ENCODE measurements around the gene KIF6.
"Not testable (repeated sequence)": the region's sequence is repeated elsewhere in the genome, so short reads cannot be mapped to it uniquely, and the experiment has no call there.

Gene KIF6

DNA sequence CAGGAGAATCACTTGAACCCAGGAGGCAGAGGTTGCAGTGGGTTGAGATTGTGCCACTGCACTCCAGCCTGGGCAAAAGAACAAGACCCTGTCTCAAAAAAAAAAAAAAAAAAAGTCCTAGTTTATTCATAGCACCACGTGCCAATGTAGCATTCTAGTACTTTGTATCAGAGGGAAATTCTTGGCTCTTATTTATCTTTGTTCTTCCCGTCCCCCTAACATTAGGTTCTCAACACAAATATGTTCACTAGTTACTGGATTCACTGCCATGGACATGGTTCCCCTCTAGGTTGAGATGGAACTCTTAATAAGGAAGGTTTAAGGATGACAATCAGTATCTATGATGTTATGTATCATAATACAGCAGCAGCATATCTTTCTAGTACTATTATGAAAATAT, 178.5 kb downstream of the KIF6 start:
- DNase-seq: no peak

DNA sequence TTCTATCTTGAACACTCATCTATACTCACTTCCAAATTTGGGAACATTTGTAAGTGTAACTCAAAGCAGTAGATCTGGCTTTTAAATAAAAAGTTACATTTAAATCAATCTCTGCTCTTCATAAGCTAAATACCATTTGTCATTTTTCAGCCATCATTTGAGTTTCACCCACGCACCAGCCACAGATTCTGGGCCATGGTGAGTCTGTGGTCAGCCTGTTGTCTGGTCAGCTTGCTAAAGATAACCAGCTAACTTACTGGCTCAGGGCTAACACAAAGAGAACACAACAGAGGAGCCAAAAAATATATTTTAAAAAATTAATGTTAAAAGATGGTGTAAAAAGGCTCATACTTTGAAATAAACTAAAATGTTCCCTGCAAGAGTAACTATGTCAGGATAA, 181.3 kb downstream of the KIF6 start:
- no peak for DNase-seq

DNA sequence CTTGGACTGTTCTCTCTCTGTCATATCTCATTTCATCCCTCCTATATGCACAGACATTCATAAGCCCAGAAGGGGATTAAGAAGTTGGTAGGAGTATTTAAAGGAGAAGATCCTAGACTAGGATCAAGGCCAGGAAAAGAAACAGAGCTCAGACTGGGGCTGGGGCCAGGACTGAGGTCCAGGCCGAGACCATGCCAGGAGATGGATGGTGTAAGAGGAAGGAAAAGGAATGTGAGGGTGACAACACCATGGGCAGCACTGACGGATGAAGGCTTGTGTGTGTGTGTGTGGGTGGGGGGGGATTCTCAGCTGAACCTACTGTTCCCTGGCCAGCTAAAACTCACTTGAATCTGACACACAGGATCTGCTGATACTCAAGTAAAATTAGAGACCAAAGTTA, 182.1 kb downstream of the KIF6 start:
- DNase-seq: no peak

DNA sequence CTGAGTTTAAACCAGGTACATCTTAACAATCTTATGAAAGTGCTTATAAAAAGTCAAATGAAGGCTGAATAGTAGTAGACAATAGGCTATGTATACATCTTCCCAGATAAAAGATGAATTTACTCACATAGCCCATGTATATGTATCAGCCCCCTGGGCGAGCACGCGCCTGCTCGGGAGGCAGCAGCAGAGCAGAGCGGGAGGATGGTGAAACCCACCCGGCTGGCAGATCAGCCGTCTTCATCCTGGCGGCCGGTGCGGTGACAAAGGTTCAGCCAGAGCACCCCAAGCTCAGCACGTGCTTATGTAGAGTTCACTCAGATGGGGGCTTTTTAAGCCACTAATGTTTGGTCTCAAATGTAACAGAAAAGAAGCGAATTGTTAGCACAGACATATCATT, 184.8 kb downstream of the KIF6 start:
- DNase-seq: no peak

DNA sequence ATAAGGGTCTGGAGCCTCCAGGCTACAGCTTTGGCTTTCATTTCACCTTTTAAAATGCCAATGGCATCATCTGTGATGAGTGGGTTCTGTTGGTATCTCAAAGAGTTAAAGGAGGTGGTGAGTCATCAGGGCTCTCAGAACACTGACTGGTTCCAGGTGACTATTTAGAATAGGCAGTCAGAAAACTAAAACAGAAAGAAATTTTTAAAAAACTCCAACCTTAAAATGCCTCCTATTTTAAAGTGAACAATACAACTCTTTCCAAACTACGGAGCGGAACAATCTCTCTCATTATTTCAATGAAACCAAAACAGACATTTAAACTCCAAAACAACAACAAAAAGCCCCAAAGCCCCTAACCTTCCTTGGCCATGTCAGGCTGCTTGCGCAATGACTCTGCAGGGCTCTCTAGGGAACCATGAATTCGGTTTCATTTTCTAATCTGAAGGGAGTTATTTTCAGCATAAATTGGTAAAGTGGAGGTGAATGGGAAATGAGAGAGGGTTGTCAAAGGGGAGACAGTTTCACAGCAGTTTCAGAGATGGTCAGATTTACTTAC, 194.9 kb downstream of the KIF6 start:
- DNase-seq: no peak

DNA sequence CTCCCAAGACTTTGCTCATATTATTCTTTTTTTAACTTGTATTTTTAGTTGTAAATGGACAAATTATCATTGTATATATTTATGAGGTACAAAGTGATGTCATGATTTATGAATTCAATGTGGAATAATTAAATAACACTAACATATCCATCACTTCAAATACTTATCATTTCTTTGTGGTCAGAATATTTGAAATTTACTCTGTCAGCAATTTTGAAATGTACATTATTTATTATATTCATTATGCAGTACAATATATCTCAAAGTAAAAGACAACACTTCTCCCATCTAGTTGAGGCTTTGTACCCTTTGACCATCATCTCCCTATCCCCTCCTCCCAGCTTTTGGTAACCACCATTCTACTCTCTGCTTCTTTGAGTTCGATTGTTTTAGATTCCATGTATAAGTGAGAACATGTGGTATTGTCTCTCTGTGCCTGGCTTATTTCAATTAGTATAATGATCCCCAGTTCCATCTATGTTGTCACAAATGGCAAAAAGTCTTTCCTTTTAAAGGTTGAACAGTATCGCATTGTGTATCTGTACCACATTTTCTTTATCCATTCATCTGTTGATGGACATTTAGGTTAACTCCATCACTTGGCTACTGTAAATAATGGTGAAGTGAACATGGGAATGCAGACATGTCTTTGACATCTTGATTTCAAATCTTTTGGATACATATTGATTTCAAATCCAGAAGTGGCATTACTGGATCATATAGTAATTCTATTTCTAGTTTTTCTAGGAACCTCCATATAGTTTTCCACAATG, 197.2 kb downstream of the KIF6 start:
- no peak for DNase-seq

DNA sequence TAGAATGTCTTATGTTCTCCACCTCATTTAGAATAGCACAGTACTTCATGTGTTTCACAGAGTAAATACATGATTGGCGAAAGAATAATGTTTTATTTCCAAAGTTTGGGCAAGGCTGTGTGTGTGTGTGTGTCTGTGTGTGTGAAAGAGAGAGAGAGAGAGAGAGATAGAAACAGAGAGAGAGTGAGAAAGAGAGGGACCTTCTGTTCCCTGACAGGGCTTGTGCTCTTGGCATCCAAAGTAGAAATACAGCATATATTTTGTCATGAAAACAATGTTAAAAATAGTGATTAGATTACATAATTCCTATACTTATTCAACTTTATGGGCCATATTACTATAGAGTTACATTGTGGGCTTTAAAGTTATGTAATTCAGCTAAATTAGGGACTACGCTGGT, 201.2 kb downstream of the KIF6 start:
- no peak for DNase-seq

DNA sequence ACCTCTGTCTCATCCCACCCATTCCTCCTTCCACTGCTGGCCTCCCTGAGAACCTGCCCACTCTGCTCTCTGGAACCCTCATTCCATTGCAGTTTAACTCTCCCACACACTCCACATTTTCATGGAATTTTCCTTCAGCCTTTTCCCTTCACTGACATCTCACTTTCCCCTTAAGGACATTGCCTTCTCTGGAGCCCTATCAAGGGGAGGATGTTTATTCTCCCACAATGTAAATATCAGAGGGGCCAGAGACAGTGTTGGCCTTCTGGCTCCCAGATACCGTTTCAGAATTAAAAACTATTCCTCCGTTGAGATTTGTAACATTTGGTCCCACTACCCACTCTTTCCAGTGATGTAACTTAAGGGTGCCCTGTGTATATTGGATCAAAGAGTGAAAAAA, 203.2 kb downstream of the KIF6 start:
- DNase-seq: no peak

DNA sequence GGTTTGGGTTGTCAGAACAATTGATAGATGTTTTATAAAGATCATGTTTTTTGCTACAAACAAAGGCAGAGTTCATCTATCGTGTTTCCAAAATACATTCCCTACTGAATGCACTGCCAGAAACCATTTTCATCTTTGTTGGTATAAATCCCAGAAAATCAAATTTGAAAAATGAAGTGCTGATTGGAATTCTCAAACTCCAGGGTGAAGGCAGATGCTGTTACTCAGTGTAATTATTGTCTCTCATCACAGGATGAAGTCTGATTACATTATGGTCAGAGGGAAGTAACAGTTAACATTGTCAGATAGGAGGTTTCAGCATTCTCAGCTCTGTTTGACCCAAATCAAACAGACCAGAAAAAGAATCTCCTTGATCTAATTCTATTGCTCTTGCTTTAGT, 204.3 kb downstream of the KIF6 start:
- no peak for DNase-seq

DNA sequence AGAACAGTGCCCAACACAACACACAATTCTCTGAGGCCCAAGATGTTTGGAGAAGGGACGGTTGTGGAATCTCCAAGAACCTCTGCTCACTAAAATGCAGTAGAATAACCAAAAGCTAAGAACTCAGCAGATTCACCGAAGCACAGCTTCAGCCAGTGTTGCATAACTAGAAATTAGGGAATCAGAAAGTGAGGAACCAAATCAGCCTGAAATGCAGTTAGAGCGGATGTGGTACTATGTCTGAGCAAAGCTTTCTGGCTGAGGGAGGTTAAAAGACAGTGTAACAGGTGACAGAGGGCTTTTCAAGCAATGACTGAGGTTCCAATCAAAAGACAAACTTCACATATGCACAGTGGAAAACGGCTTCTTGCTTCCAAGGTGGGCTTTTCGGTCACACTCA, 204.8 kb downstream of the KIF6 start:
- no peak for DNase-seq

DNA sequence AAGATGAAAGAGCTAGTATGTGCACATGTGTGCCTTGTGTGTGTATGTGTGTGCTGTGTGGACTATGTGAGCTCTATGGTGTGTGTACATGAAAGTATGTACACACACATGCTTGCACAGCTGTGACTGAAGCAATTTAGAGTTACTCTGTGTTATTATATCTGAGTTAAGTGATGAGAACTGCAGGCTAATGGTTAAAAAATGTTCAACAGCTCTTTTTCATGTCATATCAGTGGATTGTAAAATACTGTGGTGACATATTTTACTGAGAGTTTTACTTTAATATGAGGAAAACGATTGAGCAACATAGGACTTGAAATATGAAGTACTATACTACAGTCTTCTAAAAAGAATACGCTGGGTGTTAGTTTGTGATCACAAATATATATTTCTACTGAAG, 207.0 kb downstream of the KIF6 start:
- no peak for DNase-seq

DNA sequence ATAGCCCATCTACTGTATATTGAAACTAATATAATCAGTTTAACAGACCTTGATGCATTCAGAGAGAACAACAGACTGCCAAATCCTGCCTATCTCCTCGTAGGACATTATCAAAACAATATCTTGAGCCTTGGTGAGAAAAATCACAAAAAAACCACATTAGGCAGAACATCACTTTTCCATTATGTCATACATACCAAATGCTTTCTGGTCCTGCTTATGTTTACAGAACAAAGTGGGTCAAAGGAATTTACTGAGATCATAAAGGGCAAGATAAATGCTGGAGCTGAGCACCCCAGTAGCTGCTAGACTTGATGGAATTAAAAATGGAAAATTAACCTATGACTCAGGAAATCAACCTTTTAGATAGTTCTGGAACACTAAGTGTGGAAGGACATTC, 207.5 kb downstream of the KIF6 start:
- DNase-seq: no peak

DNA sequence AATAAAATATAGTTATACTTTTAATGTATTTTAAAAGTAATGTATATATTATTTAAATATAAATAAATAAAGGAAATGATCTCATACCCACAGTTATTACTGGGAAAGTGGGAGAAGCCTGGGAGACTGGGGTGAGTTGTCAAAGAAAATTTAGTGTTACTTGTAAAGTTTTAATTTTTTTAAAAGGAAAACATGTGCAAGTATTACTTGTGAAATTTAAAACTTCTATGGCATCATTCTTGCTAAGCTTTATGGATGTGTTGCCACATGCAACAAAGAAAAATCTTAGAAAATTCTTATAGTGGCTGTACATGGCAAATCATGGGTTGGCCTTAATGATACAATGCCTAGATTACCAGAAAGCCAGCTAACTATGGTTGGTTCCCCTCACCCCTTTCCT, 208.7 kb downstream of the KIF6 start:
- no peak for DNase-seq

DNA sequence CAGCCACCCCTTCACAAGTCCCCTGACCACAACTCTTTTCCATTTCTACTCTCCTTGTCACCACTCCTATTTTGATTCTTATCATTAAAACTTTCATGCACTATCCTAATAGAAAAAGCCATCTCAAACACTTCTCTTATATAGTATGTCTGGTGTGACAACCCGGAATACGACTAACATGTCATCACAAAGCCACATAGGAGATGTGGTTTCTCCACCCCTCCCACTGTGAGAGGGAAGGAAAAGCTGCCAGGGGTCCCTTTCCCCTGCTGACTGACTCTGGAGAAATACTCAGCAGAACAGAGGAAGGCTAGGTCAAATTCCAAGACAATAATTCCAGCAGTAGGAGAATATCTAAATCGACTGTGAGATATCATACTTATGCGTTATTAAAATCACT, 209.7 kb downstream of the KIF6 start:
- no peak for DNase-seq

DNA sequence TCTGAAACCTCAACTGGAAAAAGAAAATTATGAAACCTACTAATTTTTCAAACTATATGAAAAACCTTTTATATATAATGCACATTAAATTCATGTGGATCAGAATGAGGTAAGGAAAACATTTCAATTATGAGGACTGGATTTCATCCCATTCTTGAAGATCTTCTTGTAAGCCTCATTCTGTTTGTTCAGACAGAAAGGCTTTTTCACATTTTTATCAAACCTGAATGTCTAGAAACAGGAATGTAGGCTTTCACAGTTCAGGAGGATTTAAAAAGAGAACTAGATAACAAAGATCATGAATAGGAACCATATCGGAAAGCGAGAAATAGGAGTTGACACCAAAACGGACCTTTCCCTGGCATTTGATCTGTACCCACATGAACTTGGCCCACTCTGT, 210.2 kb downstream of the KIF6 start:
- DNase-seq: no peak

DNA sequence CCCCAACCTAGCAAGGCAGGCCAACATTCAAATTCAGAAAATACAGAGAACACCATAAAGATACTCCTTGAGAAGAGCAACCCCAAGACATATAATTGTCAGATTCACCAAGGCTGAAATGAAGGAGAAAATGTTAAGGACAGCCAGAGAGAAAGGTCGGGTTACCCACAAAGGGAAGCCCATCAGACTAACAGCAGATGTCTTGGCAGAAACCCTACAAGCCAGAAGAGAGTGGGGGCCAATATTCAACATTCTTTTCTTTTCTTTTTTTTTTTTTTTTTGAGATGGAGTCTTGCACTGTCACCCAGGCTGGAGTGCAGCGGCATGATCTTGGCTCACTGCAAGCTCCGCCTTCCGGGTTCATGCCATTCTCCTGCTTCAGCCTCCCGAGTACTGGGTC, 215.4 kb downstream of the KIF6 start:
- DNase-seq: not testable (repeated sequence)

DNA sequence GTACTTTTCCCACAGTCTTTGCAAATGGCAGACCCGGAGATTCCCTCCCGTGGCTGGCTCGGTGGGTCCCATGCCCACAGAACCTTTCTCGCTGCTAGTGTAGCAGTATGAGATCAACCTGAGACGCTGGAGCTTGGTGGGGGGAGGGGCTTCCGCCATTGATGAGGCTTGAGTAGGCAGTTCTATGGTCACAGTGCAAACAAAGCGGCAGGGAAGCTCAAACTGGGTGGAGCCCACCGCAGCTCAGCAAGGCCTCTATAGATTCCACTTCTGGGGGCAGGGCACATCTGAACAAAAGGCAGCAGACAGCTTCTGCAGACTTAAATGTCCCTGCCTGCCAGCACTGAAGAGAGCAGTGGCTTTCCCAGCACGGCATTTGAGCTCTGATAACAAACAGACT, 216.7 kb downstream of the KIF6 start:
- no peak for DNase-seq

DNA sequence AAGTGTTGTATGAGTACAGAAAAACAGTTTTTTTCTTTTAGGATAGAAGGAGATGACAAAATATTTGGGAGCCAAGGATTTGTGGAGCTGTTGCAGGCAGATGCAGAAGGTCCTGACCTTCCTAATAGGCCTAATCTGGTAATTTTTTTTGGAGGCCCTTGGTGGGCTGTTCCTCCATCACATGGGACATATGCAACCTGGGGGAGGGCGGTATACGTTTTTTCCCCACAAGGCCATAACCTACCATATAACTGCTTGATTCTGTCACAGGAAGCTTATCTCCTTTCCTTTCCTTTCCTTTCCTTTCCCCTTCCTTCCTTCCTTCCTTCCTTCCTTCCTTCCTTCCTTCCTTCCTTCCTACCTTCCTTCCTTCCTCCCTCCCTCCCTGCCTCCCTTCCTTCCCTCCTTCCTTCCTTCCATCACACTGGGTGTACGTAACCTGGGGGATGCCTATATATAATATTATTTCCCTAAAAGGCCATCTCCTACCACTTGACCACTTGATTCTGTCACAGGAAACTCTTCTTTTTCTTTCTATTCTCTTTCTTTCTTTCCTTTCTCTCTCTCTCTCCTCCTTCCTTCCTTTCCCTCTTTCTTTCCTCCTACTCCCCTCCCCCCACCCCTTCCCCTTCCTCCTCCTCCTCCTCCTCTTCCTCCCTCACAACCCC, 217.7 kb downstream of the KIF6 start:
- no peak for DNase-seq

DNA sequence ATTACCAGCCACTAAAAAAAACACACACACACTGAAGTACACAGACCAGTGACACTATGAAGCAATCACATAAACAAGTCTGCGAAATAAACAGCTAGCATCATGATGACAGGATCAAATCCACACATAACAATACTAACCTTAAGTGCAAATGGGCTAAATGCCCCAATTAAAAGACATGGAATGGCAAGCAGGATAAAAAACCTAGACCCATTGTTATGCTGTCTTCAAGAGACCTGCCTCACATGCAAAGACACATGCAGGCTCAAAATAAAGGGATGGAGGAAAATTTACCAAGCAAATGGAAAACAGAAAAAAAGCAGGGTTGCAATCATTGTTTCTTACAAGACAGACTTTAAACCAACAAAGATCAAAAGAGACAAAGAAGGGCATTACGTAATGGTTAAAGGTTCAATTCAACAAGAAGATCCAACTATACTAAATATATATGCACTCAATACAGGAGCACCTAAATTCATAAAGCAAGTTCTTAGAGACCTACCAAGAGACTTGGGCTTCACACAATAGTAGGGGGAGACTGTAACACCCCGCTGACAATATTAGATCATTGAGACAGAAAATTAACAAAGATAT, 222.7 kb downstream of the KIF6 start:
- not testable (repeated sequence) for DNase-seq

DNA sequence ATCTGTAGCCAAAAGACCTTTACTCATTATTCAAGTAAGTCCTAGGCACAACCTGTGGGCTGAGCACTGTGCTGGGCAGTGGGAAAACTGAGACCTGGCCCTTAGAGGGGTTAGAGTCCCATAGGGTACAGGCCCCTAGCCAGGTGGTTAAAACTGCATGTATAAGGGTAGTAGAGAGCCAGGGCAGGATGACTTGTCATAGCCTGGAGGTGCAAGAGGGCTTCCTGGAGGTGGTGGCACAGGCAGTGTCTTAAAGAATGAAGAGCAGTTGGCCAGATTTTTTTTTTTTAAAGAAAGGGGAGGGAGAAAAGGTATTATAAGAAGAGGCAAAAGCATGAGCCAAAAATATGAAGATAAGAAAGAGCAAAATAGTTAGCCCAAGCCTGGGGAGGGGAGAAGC, 226.2 kb downstream of the KIF6 start:
- no peak for DNase-seq

DNA sequence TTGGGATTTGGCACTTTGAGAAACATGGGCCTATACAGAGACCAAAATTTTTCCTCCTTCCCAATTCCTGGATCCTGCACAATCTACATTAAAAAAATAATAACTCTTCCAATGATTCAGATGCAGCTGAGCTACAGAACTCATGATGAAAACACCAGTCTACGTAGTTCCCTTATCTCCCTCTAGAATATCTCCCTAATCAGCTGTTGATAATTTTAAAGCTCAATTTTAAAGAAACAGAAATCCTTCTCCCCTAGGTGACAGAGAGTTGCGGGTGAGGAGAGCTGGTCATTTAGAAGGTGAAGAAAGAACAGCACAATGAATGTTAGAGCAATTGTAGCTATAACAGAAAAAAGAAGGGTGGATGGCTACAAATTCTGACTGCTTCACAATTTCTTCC, 227.1 kb downstream of the KIF6 start:
- no peak for DNase-seq

DNA sequence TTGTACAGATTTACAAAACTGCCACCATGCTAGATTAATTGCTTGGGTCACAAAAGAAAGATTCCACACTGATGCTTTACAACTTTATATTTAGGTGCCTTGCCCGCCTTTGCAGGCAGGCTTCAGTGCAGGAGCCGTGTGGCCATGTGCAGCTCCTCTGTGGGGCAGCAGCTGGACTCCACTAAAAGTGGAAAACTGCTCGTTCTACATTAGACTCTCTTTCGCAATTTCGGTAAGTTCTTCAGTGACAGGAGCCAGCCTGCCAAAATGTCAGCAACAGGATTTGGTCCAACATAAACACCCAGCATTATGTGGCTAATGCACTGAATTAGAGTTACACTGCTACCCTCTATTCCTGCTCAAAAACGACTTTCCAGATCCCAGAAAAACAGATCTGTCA, 228.3 kb downstream of the KIF6 start:
- no peak for DNase-seq

DNA sequence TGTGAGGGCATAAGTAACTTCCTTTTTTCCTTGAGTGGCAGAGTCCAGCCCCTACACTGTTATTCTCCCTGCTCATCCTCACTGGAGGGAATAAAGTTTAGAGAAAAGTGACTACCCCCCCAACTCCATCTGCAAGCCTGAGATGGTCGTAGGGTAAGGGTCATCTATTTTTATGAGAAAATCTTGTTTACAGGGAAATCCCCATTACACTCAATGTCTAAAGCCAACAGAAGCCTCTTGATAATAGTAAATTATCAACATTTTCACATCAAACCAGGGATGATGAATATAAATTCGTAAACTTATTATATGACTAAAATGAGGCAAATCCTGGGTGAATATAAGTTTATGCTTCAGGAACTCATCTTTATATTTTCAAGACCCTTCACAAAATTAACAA, 228.8 kb downstream of the KIF6 start:
- DNase-seq: no peak

DNA sequence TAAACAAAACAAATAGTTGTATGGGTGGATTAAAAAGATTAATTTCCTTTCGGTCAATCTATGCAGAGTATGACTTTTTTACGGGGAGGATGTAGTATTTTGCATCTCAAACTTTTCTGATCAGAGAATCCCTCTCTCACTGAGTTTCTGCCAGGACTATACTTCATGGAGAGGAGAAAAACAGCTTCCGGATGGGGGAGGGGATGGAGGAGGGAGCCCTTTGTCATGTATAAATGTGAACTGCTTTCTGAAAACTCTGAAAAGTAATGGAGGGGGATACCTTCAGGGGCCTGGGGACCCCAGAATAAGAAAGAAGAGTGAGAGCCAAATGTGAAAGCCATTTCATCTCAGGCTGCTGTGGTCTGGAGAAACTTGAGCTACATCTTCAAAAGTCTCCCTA, 229.6 kb downstream of the KIF6 start:
- DNase-seq: no peak
